H9 (cell line): ENCODE results near the gene VPS26B. TPM values are rescaled to one million over a fixed set of nuclear protein-coding genes. Genes with fewer than 3 reads are reported as not detected.

Source experiments
- DNase-seq: peaks from one replicate; pipeline ENCODE4 v3.0.0-alpha.2; 2017
- H2AFZ ChIP-seq: one replicate; pipeline ENCODE4 v1.6.1; 2013; ENCODE audit warnings: mild to moderate bottlenecking, low read length, control low read depth, moderate library complexity
- H2AK5ac ChIP-seq: 2 replicates; pipeline ENCODE4 v1.6.1; 2013; ENCODE audit warnings: low read length, control low read depth, mixed read lengths; ENCODE audit not compliant: insufficient read length
- H2BK120ac ChIP-seq: one replicate; pipeline ENCODE4 v1.6.1; 2013; ENCODE audit warnings: low read depth, mild to moderate bottlenecking, low read length, control low read depth, inconsistent platforms; ENCODE audit not compliant: poor library complexity, severe bottlenecking
- H2BK12ac ChIP-seq: 2 replicates; pipeline ENCODE4 v1.6.1; 2013; ENCODE audit warnings: low read length, control low read depth, mixed read lengths, low read depth; ENCODE audit not compliant: insufficient read length
- H2BK15ac ChIP-seq: 2 replicates; pipeline ENCODE4 v1.6.1; 2013; ENCODE audit warnings: low read depth, low read length, control low read depth
- H2BK20ac ChIP-seq: one replicate; pipeline ENCODE4 v1.6.1; 2013; ENCODE audit warnings: low read depth, mild to moderate bottlenecking, low read length, control low read depth, inconsistent platforms; ENCODE audit not compliant: poor library complexity, severe bottlenecking
- H2BK5ac ChIP-seq: 2 replicates; pipeline ENCODE4 v1.6.1; 2013; ENCODE audit warnings: low read length, control low read depth, mixed read lengths; ENCODE audit not compliant: insufficient read length
- H3K14ac ChIP-seq: 2 replicates; pipeline ENCODE4 v1.6.1; 2013; ENCODE audit warnings: low read length, control low read depth; ENCODE audit not compliant: insufficient read depth
- H3K18ac ChIP-seq: 2 replicates; pipeline ENCODE4 v1.6.1; 2013; ENCODE audit warnings: low read depth, mild to moderate bottlenecking, mixed read lengths, low read length, control low read depth; ENCODE audit not compliant: insufficient read length
- H3K23ac ChIP-seq: 2 replicates; pipeline ENCODE4 v1.6.1; 2013; ENCODE audit warnings: low read length, control low read depth, mixed read lengths, low read depth; ENCODE audit not compliant: insufficient read length
- H3K23me2 ChIP-seq: 2 replicates; pipeline ENCODE4 v1.6.1; 2013; ENCODE audit warnings: low read depth, mild to moderate bottlenecking, mixed read lengths, low read length, control low read depth; ENCODE audit not compliant: insufficient read length, poor library complexity, severe bottlenecking
- H3K27ac ChIP-seq: 2 replicates; pipeline ENCODE4 v1.5.1; 2013; ENCODE audit warnings: low read length, control low read depth, mixed read lengths, low read depth; ENCODE audit not compliant: insufficient read length
- H3K27me3 ChIP-seq: 2 replicates; pipeline ENCODE4 v1.6.1; 2013; ENCODE audit warnings: low read length, control low read depth, inconsistent platforms; ENCODE audit not compliant: insufficient read depth
- H3K4ac ChIP-seq: 2 replicates; pipeline ENCODE4 v1.6.1; 2013; ENCODE audit warnings: low read depth, mild to moderate bottlenecking, control low read depth, inconsistent platforms, low read length, moderate library complexity
- H3K4me1 ChIP-seq: 2 replicates; pipeline ENCODE4 v1.6.1; 2013; ENCODE audit warnings: low read length, control low read depth, inconsistent platforms; ENCODE audit not compliant: insufficient read depth
- H3K4me2 ChIP-seq: 2 replicates; pipeline ENCODE4 v1.6.1; 2013; ENCODE audit warnings: low read length, control low read depth, mixed read lengths; ENCODE audit not compliant: insufficient read length, insufficient read depth
- H3K56ac ChIP-seq: 2 replicates; pipeline ENCODE4 v1.6.1; 2013; ENCODE audit warnings: low read depth, mild to moderate bottlenecking, mixed read lengths, low read length, control low read depth; ENCODE audit not compliant: insufficient read length
- H3K79me1 ChIP-seq: 2 replicates; pipeline ENCODE4 v1.6.1; 2013; ENCODE audit warnings: low read depth, mild to moderate bottlenecking, moderate library complexity, low read length, control low read depth, inconsistent platforms; ENCODE audit not compliant: insufficient read depth, poor library complexity, severe bottlenecking
- H3K79me2 ChIP-seq: 2 replicates; pipeline ENCODE4 v1.6.1; 2013; ENCODE audit warnings: low read length, control low read depth, inconsistent platforms; ENCODE audit not compliant: insufficient read depth
- H3K9ac ChIP-seq: 2 replicates; pipeline ENCODE4 v1.6.1; 2013; ENCODE audit warnings: low read length, control low read depth, mixed read lengths; ENCODE audit not compliant: insufficient read length; ENCODE audit errors: extremely low read depth
- H3K9me3 ChIP-seq: one replicate; pipeline ENCODE4 v1.6.1; 2013; ENCODE audit warnings: low read depth, low read length, inconsistent platforms; ENCODE audit not compliant: control insufficient read depth
- H3T11ph ChIP-seq: one replicate; pipeline ENCODE4 v1.6.1; 2013; ENCODE audit warnings: mild to moderate bottlenecking, low read length, control low read depth, inconsistent platforms
- H4K20me1 ChIP-seq: one replicate; pipeline ENCODE4 v1.6.1; 2013; ENCODE audit not compliant: control insufficient read depth, insufficient read length, insufficient read depth
- H4K5ac ChIP-seq: 2 replicates; pipeline ENCODE4 v1.6.1; 2013; ENCODE audit warnings: low read depth, mild to moderate bottlenecking, mixed read lengths, low read length, control low read depth; ENCODE audit not compliant: insufficient read length
- H4K8ac ChIP-seq: replicated peaks from 2 replicates; pipeline ENCODE4 v1.6.1; 2013; ENCODE audit warnings: low read length, control low read depth, mixed read lengths, low read depth; ENCODE audit not compliant: insufficient read length
- H4K91ac ChIP-seq: 2 replicates; pipeline ENCODE4 v1.6.1; 2013; ENCODE audit warnings: low read depth, mild to moderate bottlenecking, moderate library complexity, mixed read lengths, low read length, control low read depth; ENCODE audit not compliant: insufficient read length
- H3K27ac Mint-ChIP-seq, 3 experiments: 2 replicates in 2 of 3; 3 replicates in 1 of 3; pipeline ENCODE4 v1.8.0; 2020 to 2021; ENCODE audit warnings: mixed read lengths in 3 of 3, mild to moderate bottlenecking in 1 of 3, moderate library complexity in 1 of 3
- H3K27me3 Mint-ChIP-seq: 2 replicates; pipeline ENCODE4 v1.8.0; 2021; ENCODE audit warnings: low read depth, mild to moderate bottlenecking, moderate library complexity, mixed read lengths
- H3K36me3 Mint-ChIP-seq, 3 experiments: 2 replicates in 2 of 3; 3 replicates in 1 of 3; pipeline ENCODE4 v1.8.0; 2020 to 2021; ENCODE audit warnings: low read depth in 3 of 3, mixed read lengths in 3 of 3; ENCODE audit not compliant: insufficient read depth in 1 of 3
- H3K4me1 Mint-ChIP-seq, 2 experiments: 2 replicates each; pipeline ENCODE4 v1.8.0; 2020; ENCODE audit warnings: mixed read lengths in 2 of 2
- H3K4me3 Mint-ChIP-seq, 2 experiments: 2 replicates in 1 of 2; 3 replicates in 1 of 2; pipeline ENCODE4 v1.8.0; 2020 to 2021; ENCODE audit warnings: mild to moderate bottlenecking in 2 of 2, mixed read lengths in 2 of 2, moderate library complexity in 1 of 2
- H3K9me3 Mint-ChIP-seq, 2 experiments: 2 replicates in 1 of 2; 3 replicates in 1 of 2; pipeline ENCODE4 v1.8.0; 2020; ENCODE audit warnings: mild to moderate bottlenecking in 2 of 2, mixed read lengths in 2 of 2, moderate library complexity in 1 of 2
- CTCF ChIP-seq: fragments of 200-600 bp; sonication (generic); conservative IDR thresholded peaks from 3 replicates; pipeline ENCODE4 v1.8.0; 2021; ENCODE audit warnings: antibody characterized with exemption, mild to moderate bottlenecking
- WGBS: extraction: QIAGEN DNeasy Blood & Tissue Kit; methylation state at CpG from one replicate; pipeline ENCODE4 v1.1.7; 2013; ENCODE audit warnings: missing lambda C conversion rate, low lambda C conversion rate, mixed read lengths; ENCODE audit not compliant: insufficient read length; ENCODE audit errors: extremely low coverage; 5-methylcytosine and 5-hydroxymethylcytosine counted together
- total RNA-seq: library from RNA; stranded (reverse); gene quantifications from 2 replicates; pipeline ENCODE4 v1.2.1, GENCODE V29; 2021

The VPS26B gene
- total RNA-seq, 1 experiment from 2014 or later, result 27.5 TPM

GRCh38 chr11:134242376-134242775, 17.9 kb downstream of the VPS26B start:
- Histone ChIP-seq H3K27ac (no peak overlapping the region), H2BK15ac (no peak overlapping the region), H3K79me1 (no peaks in the 10 kb centered on the region), H3K9me3 (no peaks in the 10 kb centered on the region), H2BK120ac (no peak overlapping the region), H3K14ac (no peak overlapping the region), H2AFZ (no peak overlapping the region), H4K20me1 (no peaks in the 10 kb centered on the region), H4K5ac (no peak overlapping the region), H2AK5ac (no peak overlapping the region), H3K4me2 (no peak overlapping the region), H3K56ac (no peak overlapping the region), H3K18ac (no peak overlapping the region), H3T11ph (no peak overlapping the region), H4K8ac (no peak overlapping the region), H3K23me2 (no peaks in the 10 kb centered on the region), H3K79me2 (no peaks in the 10 kb centered on the region), H3K4me1 (no peaks in the 10 kb centered on the region), H2BK20ac (no peak overlapping the region), H3K4ac (no peak overlapping the region), H3K27me3 (no peaks in the 10 kb centered on the region), H4K91ac (no peak overlapping the region), H3K23ac (no peak overlapping the region), H2BK5ac (no peak overlapping the region), H2BK12ac (no peak overlapping the region), H3K9ac (no peak overlapping the region)
- TF ChIP-seq CTCF, result no peak
- H3K27ac Mint-ChIP-seq, result no peak overlapping the region; a peak in 1 of 7 replicates
- peaks cover 12 to 53% (median 24%) of the 10 kb centered on the region in 3 experiments for H3K36me3 Mint-ChIP-seq
- WGBS, result no CpG with 5 or more reads among the region's 9 CpGs
- H3K27me3 Mint-ChIP-seq, result no peaks in the 10 kb centered on the region
- no peaks in the 10 kb centered on the region for H3K9me3 Mint-ChIP-seq
- no peak for DNase-seq
- H3K4me3 Mint-ChIP-seq, result no peak overlapping the region
- H3K4me1 Mint-ChIP-seq, result peaks cover 2 to 8% of the 10 kb centered on the region in 2 experiments; a peak in 3 of 4 replicates
